NCI-H2107 treated with DMSO at 0.1 percent for 48 hours (cell line): Measurements from ENCODE around the gene SUPT3H.

Experiments
- DNase-seq: peaks from one replicate; lab custom pipeline; 2025; ENCODE audit not compliant: unreplicated experiment; lab: John Stamatoyannopoulos, UW

SUPT3H gene

GRCh38 chr6:45129051-45129450 is 248.7 kb downstream of the SUPT3H start:
- DNase-seq = no peak

DNA sequence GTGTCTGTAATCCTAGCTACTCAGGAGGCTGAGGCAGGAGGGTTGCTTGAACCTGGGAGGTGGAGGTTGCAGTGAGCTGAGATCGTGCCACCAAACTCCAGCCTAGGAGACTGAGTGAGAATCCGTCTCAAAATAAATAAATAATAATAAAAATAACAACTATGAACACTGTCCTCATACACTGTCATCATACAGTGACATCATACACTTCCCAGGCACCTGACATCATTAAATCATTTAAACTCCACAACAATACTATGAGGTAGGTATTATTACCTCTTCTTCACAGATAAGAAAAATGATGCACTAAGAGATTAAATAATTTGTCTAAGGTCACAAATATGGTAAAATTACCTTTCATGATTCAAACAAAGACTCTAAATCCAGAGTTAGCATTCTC is 250.5 kb downstream of the SUPT3H start:
- no peak for DNase-seq

DNA sequence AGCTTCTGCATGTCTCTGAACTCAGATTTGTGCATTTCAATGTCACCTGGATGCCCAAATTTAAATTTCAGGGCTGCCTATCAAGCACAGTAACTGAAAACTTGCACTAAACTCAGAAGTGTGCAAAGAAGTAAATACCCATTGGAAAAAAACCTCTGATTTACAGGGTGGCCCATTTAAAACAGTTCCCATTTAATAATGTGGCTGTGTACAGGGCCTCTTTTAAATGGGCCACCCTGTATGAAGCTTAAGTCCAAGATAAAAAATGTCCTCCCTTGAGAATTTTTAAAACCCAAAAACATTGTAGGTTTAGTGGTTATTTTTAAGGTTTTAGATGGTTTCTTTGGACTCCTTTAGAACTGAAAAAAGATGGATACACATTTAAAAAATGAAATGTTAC is 251.7 kb downstream of the SUPT3H start:
- no peak for DNase-seq

DNA sequence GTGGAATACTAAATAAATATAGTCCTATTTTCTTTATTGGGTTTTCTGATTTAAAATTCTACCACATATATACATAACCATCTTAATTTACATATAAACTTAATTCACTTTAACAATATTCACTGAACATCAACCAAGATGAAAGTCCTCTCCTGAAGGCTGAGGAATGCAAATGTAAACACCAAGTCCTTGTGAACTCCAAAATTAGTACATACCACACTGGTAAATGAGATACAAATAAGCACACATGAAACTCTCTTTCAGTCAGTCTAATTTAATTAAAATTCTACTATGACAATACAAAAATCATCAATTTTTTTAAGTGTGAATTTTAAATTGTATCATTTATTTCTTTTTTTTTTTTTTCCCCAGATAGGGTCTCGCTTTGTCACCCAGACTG is 254.7 kb downstream of the SUPT3H start:
- DNase-seq = no peak

DNA sequence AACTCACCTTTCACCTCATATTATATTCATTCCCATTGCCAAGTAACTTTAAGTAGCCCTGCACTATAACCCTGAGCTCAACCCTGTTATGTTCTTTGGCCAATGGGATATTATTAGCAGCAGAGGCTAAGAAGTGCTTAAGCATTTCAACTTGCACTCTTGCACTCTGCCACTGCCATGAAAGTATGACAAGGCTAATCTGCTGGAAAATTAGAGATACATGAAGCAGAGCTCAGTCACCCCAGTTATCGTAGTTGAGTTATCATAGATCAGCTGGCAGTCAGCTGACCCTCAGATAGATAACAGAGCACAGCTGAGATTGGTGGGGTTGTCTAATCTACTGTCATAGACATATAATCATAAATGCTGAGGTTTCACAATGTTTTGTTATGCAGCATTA is 259.0 kb downstream of the SUPT3H start:
- DNase-seq = no peak

DNA sequence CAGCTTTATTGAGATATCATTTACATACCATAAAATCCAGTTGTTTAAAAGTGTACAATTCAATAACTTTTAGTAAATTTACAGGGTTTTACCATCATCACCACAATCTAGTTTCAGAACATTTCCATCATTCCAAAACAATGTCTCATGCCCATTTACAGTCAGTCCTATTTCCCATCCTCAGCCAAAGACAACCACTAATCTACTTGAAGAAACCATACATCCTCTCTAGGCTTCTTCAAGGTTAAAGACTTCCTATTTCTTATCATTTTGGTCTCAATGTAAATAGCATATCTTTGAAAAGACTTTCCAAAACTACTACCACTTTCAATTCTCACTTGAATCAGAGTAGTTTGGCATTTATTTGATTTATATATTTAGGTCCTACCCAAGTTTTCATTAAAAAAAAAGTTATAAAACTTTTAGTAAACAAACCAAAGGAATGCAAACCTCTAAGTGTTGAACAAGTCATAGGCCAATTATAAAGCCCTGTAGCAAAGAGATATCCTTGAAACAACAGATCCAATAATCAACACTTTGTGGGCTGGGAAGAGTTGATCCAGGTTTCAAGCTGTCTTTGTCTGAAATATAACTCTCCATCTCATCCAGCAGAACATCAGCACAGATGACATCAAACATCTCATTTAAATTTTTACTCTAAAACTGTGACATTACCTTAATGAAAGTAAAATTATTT is 260.9 kb downstream of the SUPT3H start:
- DNase-seq = no peak

GRCh38 chr6:45115696-45116095 is 262.0 kb downstream of the SUPT3H start:
- no peak for DNase-seq

DNA sequence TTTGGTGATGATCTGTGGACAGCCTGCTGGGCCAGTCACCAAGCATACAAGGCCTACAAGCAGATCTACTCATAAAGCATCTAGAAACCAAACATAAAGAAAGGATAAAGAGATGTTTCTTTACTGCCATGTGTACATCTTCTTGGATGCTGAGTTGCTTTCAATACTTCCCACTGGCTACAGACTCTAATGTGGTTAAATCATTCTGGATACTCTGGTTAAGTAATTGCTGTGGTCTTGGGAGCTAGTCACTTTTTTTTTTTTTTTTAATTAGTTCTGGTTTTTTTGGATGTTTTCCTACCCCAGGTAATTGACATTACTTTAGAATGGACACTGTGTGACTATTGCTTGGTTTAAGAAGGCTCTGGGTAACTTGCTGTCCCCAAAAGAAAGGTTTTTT is 265.0 kb downstream of the SUPT3H start:
- DNase-seq = no peak

GRCh38 chr6:45109551-45109950 is 268.2 kb downstream of the SUPT3H start:
- no peak for DNase-seq

GRCh38 chr6:45105170-45105820 is 272.4 kb downstream of the SUPT3H start:
- no peak for DNase-seq

DNA sequence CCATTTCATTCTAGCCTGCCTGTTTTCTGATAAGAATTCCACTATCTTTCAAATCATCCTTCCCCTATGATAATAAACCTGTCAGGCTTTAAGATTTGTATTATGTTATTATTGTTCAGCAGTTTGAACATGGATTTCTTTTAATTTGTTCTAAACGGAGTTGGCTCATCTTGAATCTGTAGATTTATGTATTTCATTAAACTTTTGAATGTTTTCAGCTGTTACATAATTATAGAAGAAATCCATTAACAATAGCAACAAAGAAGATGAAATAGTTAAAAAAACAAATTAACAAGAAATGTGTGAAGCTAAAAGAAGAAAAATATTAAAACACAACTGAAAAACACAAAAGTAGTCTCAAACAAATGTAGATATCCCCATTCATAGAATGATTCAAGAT is 273.3 kb downstream of the SUPT3H start:
- DNase-seq = no peak

GRCh38 chr6:45098256-45098655 is 279.5 kb downstream of the SUPT3H start:
- DNase-seq = no peak

DNA sequence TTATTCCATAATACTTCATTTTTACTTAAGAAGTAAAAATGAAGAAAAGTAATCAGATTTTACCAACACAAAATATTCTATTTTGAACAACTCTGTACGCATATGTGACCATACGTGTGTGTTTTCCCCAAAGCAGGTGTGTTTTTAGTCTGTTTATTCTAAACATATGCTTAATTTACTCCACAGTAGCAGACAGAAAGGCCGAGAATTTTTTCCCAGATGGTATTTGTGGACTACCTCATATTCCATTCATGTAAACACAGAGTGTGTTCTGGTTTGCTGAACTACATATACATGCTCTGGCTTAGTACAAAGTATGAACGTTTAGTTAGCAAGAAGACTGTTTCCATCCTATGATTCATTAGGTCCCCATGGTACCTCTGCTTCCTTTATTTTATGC is 282.9 kb downstream of the SUPT3H start:
- DNase-seq = no peak

DNA sequence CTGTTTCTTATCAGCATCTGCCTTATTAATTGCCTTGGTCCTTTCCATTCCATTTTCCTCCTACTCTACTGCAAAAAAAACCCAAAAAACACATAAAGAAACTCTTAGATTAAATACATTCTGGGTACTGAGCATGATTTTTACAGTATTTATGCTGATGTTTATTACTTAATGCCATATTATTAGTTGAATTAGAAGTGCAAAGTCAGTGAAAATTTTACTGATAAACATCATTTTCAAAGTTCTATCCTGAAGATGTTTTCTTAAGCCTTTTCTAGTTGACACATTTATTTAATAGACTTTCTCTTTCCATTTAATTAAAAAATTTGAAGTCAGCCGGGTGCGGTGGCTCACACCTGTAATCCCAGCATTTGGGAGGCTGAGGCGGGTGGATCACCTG is 285.6 kb downstream of the SUPT3H start:
- no peak for DNase-seq

DNA sequence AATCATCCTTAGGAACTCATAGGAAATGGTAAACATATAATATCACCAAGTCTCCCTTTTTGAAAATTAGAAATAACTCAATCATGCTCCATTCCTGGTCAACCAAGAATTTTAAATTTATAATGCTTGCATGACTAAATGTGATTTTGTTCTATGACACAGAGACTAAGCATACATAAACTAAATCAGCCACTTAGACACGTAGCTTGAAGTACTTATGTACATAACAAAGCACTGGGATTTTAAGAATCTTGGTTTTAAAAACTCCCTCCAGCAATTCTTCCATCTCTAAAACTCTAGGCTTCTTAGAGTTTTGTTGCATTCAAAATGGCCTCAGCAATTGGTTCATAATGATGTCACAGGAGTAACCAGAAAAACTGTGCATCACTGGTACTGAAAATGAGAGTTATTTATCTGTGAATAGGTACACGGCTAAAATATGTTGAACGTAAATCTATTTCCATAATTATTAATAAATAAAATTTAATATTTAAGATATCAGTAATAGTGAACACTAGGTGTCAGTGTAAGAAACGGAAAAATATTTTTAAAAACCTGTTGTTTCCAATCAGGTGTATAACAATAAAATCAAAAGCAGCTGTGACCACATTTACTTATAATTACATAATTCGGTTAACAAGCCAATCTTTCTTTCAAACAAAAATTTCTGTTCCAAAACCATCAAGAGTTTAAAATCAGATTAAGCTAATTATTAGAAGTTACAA is 291.2 kb downstream of the SUPT3H start:
- no peak for DNase-seq

DNA sequence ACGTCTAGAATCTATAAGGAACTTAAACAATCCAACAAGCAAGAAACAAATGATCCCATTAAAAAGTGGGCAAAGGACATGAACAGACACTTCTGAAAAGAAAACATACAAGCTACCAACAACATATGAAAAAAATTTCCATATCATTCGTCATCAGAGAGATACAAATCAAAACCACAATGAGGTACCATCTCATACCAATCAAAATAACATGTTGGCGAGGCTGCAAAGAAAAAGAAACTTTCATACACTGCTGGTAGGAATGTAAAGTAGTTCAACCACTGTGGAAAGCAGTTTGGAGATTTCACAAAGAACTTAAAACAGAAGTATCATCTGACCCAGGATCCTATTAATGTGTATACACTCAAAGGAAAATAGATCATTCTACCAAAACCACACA is 293.5 kb downstream of the SUPT3H start:
- no peak for DNase-seq

GRCh38 chr6:45082091-45082490 is 295.6 kb downstream of the SUPT3H start:
- DNase-seq = no peak

DNA sequence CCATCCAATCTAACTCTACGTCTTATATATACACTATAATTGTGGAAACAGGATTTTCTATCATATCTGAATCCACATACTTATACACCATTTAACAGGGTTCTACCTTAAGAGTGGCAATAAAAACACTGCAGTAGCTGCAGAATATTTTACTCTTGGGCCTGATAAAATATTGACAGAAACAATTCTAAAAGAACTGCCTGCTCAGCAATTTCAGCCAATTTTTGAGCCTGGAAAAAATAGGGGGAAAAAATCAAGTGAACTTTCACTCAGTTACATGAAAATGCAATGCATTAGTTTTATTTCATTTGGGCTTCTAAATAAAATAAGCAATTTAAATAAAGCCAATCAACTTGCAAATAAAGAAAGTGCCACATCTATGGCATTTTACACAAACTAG is 296.1 kb downstream of the SUPT3H start:
- DNase-seq = no peak

- DNase-seq = no peak
Measured at GRCh38 chr6:45078432-45078831, 299.3 kb downstream of the SUPT3H start.

DNA sequence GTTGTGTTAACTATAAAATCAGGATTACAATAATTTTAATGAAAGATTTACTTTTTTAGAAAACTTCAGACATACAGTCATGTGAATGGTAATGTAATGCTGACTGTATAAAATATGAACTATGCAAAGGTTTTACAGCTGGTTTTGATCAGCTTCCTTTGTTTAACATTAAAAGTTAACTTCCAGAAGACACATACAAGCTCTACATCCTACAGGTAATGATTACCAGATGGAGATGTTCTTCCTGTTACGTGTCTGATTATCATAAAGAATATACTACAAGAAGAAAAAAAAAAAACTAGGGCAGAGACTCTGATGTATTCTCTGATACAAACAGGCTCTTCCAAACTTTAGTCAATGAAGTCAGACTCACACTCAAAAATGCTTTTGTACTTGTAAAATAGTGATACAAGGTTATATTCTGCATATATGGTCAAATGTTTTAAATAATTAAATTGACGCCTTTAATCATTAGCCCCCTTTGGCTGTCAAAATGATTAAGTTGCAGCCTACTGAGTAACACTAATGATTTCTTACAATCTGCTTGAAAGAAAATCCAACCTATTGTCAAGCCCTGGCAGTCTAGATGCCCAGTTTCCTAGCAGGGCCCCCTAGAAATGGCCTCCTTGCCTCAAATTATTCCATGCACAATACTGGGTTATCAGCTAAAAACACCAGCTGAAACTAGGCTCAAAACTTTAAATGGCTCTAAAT is 301.4 kb downstream of the SUPT3H start:
- no peak for DNase-seq

DNA sequence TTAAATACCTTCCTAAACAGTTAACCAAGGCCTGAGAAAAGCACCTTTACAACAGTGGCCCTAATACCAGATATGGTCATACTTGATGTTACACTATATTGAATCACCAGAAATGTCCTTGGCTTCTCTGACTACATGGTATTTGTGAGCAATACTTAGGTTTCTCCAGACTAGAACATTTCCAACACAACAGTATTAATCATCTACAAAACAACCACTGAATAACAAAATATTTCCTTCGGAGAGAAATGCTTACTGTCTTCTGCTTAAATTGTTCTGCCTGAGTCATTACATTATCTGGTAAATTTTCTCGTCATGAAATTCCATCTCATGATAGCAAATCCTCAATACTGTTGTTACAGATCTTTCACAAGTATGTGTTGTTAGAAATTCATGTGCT is 302.5 kb downstream of the SUPT3H start:
- no peak for DNase-seq

DNA sequence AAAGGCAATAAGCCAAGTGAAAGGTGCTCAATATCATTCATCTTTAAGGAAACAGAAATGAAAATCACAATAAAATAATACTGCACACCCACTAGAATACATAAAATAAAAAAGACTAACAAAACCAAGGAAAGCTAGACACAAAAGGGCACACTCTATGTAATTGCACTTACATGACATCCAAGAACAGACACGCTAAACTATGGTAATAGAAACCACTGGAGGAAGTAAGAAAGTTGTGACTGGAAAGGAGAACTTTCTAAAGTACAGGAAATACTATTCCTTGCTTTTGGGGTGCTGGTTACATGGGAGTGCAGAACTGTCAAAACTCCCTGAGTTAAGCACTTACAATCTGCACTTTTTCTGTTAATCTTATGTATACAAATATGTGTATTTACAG is 303.3 kb downstream of the SUPT3H start:
- DNase-seq = no peak
